Stimulated activated CD4-positive, alpha-beta T cell treated with anti-CD3 and anti-CD28 coated beads, TNF-alpha, amount 100 ng/mL, for 1 hour (primary cell): ENCODE measurements around the gene CNN2.

Source experiments
- DNase-seq, 3 donors: peaks; one replicate each; pipeline ENCODE4 v3.0.0-alpha.2; 2020; ENCODE audit warnings: low read depth in 3 of 3, low spot score in 1 of 3

The CNN2 gene

GRCh38 chr19:1025960-1026782 lies at the start of gene CNN2:
Gene CNN2, plus strand, starts transcription at chr19:1026608. Its CDS starts 54 bp downstream, at chr19:1026662.
- DNase-seq, result peak in 1 of 3 donors; percentile 51

- DNase-seq, result no peak
These were observed 49.3 kb upstream of the CNN2 start for GRCh38 chr19:977058-977464.

DNA sequence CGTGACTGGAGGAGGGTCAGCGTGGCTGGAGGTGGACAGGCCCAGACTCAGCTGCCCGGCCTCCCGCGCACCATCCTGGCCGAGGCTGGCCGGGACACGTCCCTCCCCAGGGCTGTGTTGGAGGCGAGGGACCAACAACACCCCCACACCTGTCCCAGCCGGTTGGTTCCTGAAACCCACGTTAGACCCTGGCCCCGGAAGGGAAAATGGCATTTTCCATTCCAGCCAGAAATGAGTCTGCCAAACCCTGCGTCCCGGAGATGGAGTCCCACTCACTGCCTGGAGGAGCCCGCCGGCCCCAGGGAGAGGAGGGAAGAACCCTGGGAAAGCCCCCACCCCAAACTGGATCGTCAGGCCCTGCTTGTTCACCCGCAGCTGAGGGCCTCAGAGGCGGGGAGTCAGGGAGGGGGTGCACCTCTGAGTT lies 47.1 kb upstream of the CNN2 start:
- no peak for DNase-seq

DNA sequence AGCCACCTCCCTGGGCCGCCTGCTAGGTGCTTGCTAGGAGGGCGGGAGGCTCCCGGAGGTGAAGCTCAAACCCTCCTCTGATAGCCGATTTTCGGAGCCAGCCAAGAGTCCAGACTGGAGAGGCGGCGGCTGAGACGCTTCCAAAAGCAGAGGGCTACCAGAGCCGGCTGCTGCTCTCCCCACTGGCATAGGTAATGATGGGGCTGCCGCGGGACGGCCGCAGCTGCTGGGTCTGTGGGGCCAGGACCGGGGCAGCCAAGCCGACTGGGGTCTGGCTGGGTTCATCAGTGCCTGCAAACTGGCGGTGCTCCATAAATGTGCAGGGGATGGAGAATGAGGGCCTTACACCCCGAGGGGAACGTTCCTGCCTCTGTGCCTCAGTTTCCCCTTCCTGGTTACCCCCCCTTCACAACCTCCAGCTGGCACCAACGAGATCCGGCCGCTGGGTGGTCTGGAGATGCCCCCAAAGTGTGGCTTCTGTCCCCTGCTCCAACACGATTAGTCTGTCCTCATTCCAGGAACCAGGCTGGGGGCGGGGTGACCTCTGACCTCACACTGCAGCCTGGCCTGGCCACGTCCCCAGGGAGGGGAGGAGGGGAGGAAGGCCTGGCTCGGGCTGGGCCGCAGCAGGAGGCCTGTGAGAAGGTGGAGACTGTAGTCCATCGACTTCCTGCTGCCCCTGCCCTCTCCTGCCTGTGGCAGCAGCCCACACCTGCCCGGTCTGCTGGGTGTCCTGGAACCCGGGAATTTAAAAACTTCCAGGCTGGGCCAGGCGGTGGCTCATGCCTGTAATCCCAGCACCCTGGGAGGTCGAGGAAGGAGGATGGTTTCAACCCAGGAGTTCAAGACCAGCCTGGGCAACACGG lies 46.0 kb upstream of the CNN2 start:
- no peak for DNase-seq

- DNase-seq, result peak; percentile 28 to 77 (median 63)
These were observed 43.7 kb upstream of the CNN2 start for GRCh38 chr19:982567-983170.

DNA sequence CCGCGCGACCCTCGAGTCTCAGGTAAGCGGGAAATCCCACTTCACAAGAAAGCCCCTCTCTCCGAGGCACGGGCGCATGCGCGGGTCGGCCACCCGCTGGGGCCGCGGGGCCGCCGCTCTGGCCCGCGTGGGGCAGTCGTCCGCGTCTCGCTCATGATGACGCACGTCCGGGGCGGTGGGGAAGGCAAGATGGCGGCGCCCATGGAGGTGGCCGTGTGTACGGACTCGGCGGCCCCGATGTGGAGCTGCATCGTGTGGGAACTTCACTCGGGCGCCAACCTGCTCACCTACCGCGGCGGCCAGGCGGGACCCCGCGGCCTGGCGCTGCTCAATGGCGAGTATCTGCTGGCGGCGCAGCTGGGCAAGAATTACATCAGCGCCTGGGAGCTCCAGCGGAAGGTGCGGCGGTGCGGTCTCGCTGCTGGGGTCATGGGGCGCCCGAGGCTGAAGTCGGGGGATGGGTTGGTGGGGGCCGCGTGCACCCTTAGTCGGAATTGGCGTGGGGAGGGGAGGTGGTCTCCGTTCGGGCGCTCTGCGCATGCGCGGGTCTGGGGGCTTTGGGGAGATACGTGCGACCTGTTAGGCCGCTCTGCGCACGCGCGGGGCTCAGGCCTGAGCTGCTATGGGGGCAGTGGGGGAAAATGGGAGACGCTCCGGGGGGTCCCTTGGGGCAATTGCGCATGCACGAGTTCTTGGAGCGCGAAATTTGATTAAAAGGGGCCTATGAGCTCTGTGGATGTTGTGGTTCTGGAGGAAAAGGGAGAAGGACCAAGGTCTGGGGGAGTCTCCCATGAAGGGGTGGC lies 42.0 kb upstream of the CNN2 start, which contains the start of gene WDR18:
WDR18 (plus strand) TSS at position 181 of the 803 bp plus-strand sequence; CDS start at position 190, 9 bp downstream.
- peak; percentile 51 to 86 (median 73) for DNase-seq

- no peak for DNase-seq
These were observed 40.3 kb upstream of the CNN2 start for GRCh38 chr19:986083-986482.

- no peak for DNase-seq
These were observed 38.3 kb upstream of the CNN2 start for GRCh38 chr19:988081-988480.

DNA sequence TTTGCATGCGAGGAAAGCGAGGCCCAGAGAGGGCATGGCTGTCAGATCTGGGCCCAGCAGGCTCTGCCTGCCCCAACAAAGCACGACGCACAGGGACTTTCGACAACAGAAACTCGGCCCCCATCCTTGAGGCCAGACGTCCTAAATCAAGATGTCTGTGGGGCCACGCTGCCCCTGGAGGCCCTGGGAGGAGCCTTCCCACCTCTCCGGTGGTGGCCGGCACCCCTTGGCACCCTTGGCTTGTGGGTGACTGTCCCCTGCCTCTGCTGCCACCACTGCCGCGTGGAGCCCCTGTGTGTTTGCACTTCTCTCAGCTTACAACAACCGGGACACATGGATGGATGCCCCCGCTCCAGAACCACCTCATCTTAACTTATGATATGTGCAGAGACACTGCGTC lies 37.9 kb upstream of the CNN2 start:
- no peak for DNase-seq

DNA sequence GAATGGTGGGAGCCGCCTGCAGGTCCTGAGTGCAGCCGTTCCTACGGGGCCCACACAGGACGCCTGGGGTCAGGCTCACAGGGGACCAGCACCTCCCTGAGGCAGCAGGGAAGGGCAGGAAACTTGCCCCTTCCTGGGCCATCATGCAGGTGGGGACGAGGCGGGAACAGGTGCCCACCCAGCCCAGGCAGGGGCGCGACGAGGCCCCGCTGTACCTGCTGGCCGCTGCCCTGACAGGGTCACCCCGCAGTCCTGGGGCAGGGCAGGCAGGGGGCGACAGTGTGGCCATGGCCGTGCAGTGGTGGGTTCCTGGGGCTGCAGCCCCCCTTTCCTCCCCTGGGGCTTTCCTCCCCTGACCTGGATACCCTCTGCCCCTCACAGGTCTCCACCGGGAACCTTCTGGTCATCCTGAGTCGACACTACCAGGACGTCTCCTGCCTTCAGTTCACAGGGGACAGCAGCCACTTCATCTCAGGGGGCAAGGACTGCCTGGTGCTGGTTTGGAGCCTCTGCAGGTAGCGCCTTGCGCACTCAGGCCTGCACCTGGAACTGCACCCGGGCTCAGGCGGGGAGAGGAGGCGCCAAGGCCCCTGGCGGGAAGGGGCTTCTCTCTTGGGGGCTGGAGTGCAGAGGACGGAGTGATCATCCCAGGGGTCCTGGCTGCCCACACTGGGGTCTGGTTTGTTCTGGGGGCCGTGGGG lies 36.9 kb upstream of the CNN2 start:
- DNase-seq, result no peak

- no peak for DNase-seq
These were observed 36.3 kb upstream of the CNN2 start for GRCh38 chr19:990119-990571.

DNA sequence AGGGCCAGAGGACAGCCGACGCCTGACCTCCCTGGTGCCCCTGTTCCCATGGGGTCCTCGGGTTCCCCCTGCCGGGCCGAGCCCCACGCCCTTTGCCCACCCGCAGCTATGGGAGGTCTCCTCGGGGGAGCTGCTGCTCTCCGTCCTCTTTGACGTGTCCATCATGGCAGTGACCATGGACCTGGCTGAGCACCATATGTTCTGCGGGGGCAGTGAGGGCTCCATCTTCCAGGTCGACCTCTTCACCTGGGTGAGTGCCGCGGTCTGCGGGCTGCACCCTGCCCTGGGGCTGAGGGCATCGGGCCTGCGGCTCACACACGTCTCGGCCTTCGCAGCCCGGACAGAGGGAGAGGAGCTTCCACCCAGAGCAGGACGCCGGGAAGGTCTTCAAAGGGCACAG lies 35.7 kb upstream of the CNN2 start:
- no peak for DNase-seq

- DNase-seq, result peak in 2 of 3 donors; percentile 20 to 52
These were observed 35.1 kb upstream of the CNN2 start for GRCh38 chr19:991174-991931.

DNA sequence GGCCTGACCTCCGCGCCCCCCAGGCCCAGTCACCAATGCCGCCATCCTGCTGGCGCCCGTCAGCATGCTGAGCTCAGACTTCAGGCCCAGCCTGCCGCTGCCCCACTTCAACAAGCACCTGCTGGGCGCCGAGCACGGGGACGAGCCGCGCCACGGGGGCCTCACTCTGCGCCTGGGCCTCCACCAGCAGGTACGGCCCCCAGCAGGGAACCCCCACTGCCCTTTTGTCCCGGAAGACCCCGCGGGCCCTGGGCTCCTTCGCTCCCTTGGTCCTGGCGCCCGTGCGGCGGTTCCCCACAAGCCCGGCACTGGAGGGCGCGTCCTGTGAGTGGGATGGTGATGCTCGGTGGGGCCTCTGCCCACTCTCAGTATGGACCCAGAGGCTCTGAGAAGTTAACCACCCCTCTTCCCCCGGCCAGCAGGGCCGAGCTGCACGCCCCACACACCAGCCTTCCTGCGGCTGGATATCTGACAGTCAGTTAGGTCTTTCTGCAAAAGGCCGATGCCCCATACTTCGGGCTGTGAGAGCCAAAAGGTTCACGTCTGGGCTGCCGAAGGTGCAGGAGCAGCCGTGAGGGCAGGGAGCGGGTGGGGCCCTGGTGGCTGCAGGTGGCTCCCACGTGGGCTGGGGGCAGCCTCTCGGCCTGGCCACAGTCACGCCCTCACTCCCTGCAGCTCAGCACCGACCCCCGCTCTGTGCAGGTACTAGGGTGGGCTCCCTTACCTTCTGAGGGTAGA lies 34.3 kb upstream of the CNN2 start:
- no peak for DNase-seq

- DNase-seq, result no peak
These were observed 33.7 kb upstream of the CNN2 start for GRCh38 chr19:992670-993055.

DNA sequence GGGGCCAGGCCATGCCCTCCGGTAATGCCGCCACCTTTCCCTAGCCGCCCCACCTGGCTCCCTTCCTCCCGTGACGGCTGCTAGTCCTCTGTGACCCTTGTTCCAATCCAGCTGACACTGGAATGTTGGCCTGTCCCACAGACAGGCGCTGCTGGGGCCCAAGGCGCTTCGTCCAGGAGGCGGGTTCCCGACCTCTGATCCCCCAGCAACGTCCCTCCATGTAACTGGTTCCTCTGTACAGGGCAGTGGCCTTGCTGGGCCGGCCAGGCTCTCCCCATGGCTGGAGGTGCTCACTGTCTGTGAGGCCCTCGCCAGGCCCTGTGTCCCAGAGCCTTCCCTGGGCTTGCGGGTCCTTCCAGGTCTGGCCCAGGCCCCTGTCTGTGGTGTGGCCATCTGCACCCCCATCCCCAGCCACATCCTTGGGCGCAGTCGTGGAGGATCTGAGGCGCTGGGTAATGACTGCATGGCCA lies 33.0 kb upstream of the CNN2 start:
- DNase-seq, result no peak

DNA sequence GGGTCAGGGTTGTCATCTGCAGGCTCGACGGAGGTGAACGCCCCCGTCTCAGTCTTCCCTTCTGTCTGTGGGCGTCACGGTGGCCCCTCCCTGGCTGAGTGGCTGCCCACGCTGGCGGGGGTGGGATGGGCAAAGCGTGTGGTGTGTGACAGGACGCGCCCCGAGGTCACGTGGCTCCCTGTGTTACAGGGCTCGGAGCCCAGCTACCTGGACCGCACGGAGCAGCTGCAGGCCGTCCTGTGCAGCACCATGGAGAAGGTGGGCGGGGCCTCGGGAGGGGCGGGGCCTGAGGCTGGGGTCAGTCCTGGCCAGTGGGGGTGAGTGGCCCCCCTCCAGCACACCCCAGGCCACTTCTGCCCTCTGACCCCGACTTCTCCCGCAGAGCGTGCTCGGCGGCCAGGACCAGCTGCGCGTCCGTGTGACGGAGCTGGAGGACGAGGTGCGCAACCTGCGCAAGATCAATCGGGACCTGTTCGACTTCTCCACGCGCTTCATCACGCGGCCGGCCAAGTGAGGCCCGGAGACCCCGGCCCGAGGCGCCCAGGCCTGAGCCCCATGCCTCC lies 32.5 kb upstream of the CNN2 start:
- no peak for DNase-seq

DNA sequence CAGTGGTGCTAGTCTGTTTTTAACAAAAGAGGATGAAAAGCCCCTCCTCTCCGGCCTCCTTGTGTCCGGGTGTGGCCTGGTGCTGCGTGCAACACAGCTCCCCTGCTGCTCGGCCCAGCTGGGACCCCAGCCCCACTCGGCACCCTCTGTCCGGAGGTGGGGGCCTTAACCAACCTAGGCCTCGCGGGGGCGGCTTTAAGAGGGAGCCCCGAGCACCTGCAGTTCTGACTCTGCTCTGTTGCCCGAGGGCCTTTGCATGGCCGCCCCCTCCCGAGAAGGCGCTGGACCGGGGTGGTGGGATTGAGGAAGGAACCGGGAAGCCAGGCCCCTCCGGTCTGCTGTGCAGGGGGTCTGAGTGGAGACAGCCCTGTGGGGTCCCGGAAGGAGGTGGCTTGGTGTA lies 31.9 kb upstream of the CNN2 start:
- no peak for DNase-seq
